HG03066 (cell line): ENCODE data around the gene TMOD1.

Experiments used
- ATAC-seq: cut with Tn5 transposase; IDR thresholded peaks from one replicate; pipeline ENCODE4 v1.9.1; 2021; ENCODE audit warnings: low read depth; ENCODE audit not compliant: unreplicated experiment

The TMOD1 gene

GRCh38 chr9:97543561-97543960, 42.1 kb downstream of the TMOD1 start:
- no peak for ATAC-seq

DNA sequence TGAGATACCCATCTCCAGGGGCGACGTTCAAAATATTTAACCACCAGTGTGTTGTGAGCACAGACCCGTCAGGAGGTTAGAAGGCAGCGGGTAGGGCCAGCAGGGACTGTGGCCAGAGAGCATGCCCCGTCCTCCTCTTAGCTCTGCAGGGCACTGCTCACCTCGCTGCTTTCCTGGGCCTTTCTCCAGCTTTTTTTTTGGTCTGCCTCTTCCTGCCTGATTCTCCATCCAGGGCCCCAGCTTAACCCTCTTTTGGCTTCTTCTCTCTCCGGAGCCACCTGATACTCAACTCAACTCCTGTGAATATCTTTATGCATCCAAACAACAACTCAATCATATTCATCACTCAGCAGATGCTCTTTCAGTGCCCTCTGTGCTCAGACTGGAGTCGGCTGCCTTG, 44.0 kb downstream of the TMOD1 start:
- ATAC-seq: no peak

GRCh38 chr9:97547098-97547829, 45.8 kb downstream of the TMOD1 start:
- no peak for ATAC-seq

DNA sequence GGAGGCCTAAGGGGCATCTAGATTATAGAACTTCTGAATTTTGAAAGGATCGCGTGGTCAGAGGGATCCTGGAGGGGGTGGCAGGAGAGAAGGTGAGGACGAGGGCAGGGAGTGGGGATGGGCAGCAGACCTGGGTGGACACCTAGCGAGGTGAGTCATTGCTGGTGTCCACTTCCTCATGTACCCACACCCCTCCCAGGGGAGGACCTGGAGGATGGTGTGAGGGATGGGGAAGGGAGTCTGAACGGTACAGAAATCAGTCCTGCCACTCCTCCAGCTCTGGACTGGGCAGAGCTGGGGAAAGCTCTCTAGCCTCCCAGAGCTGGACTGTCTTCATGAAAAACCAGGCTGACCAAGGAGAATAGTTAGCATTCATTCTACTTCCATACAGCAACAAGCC, 46.9 kb downstream of the TMOD1 start:
- ATAC-seq: no peak

GRCh38 chr9:97548819-97549540, 47.5 kb downstream of the TMOD1 start:
- no peak for ATAC-seq

- ATAC-seq: no peak
Observed at GRCh38 chr9:97550386-97550785, 48.9 kb downstream of the TMOD1 start.

GRCh38 chr9:97551308-97551707, 49.8 kb downstream of the TMOD1 start:
- no peak for ATAC-seq

DNA sequence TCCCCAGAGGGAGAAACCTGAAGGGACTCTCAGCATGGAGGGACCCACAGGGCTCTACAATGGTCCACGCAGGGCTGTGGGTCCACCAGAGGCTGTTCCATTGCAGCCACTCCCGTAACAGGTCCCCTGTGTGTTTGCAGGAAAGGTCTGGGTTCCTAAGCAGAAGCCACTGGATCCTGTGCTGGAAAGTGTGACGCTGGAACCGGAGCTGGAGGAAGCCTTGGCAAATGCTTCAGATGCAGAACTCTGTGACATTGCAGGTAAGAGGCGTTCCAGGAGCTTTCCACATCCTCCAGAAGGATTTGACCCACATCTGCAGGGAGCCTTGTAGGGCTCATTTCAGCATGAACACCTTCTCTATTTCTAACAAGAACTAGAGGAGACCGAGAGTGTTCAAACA, 51.7 kb downstream of the TMOD1 start:
- no peak for ATAC-seq

DNA sequence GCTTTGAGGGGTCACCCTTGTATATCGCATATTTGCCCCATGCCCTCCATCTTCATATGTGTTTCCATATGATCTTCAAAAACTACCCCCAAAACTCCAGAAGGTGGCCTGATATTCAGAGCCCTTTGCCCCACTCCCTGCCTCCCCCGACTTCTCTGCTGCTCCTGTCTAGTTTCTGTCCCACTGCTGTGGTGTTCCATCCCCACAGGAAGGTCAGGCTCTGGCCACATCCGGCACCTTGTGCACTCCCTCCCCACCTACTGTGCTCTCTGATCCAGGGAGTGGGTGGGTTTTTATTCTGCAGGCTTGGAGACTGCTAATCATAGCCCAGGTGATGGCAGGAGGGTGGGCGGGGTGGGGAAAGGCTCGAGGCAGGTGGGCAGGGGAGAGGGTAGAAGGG, 52.4 kb downstream of the TMOD1 start:
- no peak for ATAC-seq

DNA sequence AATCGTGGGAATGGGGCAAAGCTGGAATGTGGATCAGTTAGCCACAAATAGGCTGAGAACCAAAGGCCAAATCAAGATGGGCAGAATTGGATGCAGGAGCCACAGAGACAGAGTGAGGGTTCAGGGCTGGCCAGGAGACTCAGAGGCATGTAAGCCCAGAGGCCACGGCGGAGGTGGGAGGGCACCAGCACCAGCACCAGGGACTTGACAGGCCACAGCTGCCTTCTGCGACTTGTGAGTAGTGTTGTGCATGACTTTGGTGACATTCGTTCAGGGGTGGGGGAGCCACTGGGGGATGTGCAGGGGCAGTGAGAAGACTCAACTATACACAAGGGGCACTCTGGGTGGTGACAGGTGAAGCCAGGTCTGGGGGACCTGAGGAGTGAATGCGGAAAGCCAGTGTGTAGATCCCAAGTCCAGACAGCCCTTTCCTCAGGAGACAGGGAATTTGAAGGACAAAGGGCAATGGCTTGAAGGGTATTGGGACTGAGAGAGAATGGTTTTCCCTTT, 53.2 kb downstream of the TMOD1 start:
- no peak for ATAC-seq

DNA sequence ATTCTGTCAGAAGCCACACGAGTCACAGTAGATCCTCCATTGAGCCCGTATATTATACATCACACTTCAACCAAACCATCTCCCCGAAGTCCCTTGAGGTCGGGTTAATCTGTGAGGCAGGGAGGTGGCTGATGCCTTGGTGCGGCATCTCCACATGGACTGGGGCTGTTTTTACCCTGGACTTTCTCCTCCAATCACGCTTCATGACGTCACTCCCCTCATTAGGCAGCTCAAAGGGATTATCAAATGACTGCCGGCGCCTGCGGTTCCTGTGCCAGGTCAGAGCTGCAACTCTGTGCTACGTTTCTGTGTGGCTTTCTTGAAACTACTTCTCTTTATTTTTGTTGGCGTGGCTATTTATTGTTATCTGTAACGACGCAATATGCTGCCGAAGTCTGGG, 53.7 kb downstream of the TMOD1 start:
- ATAC-seq: no peak

DNA sequence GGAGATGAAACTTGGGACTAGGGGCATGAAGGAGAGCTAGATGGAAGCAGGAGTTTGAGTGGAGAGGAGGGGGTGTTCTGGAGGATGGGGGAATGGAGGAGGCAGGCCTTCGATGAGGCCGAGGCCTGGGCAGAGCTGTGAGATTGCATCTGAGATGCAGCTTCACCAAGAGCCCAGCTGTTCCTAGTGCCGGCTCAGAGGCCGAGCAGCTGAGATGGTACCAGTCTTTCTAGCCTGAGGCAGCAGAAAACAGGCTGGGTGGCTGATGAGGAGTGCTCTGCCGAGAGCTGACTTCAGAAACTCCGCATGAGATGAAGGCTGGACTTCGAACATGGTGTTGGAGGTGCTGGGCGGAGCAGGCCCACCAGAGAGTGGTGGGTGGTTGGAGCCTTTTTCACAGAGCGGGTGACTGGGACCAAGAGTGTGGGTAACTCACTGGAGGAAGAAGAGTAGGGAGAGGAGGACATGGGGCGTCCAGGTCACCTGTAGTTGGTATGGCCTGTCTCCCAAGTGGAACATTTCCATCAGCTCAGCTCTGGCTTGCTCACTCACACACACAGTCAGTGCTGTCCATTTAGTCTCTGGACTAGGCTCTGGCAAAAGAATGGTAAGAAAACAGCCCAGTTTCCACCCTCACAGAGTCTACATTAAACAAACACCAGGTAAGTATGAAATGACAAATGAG, 54.7 kb downstream of the TMOD1 start:
- no peak for ATAC-seq

- ATAC-seq: no peak
Observed at GRCh38 chr9:97556721-97557605, 55.5 kb downstream of the TMOD1 start.

- ATAC-seq: no peak
Observed at GRCh38 chr9:97557606-97558095, 56.2 kb downstream of the TMOD1 start.

GRCh38 chr9:97558701-97559101, 57.2 kb downstream of the TMOD1 start:
- peak; percentile 30 for ATAC-seq

- peak; percentile 87 for ATAC-seq
Observed at GRCh38 chr9:97559111-97559514, 57.6 kb downstream of the TMOD1 start.

- no peak for ATAC-seq
Observed at GRCh38 chr9:97560154-97560553, 58.7 kb downstream of the TMOD1 start.

- no peak for ATAC-seq
Observed at GRCh38 chr9:97560851-97561250, 59.4 kb downstream of the TMOD1 start.

DNA sequence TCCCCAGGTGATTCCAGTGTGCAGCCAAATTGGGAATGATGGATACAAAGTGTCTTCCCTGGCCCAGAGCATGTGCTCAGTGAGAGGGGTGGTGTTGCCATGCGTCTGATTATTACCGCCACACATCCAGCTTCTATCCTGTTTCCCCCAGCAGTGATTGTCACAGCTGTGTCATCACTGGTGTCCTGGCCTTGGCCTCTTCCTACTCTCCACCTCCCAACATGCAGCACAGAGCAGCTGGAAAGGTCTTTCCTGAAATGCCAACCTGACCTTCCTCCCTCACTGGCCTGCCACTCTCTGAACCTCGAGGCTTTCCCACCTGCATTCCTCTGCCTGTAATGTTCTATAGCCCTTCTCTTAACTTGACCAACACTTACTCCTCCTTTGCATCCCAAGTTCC, 60.0 kb downstream of the TMOD1 start:
- no peak for ATAC-seq

- no peak for ATAC-seq
Observed at GRCh38 chr9:97562542-97562941, 61.1 kb downstream of the TMOD1 start.
